ENCODE results near the gene COL7A1.

- TF ChIP-seq, protein P1, sequence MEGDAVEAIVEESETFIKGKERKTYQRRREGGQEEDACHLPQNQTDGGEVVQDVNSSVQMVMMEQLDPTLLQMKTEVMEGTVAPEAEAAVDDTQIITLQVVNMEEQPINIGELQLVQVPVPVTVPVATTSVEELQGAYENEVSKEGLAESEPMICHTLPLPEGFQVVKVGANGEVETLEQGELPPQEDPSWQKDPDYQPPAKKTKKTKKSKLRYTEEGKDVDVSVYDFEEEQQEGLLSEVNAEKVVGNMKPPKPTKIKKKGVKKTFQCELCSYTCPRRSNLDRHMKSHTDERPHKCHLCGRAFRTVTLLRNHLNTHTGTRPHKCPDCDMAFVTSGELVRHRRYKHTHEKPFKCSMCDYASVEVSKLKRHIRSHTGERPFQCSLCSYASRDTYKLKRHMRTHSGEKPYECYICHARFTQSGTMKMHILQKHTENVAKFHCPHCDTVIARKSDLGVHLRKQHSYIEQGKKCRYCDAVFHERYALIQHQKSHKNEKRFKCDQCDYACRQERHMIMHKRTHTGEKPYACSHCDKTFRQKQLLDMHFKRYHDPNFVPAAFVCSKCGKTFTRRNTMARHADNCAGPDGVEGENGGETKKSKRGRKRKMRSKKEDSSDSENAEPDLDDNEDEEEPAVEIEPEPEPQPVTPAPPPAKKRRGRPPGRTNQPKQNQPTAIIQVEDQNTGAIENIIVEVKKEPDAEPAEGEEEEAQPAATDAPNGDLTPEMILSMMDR (IDR thresholded peaks at IDR 0.05) = no peak
- TF ChIP-seq POLR2A (IDR thresholded peaks at IDR 0.05) = no peak
Observed at GRCh38 chr3:48593337-48593736, 1.8 kb downstream of the COL7A1 start.

Measured in adrenal gland (tissue), 5 donors.